ENCODE data around the gene ZNF326.
"Not testable (repeated sequence)": the region's sequence is repeated elsewhere in the genome, so short reads cannot be mapped to it uniquely, and the experiment has no call there.

Gene ZNF326

DNA sequence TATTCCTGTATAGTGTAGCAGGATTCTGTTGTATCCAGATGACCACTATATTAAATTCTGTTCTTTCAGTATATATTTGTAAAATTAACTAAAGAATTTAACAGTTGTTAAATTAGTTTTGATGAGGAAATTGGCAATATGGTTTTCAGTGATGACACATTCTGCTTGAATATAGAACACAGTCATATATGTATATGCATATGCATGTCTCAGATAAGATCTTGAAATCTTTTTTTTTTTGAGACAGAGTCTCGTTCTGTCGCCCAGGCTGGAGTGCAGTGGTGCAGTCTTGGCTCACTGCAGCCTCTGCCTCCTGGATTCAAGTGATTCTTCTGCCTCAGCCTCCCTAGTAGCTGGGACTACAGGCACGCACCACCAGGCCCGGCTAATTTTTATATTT, 2.2 kb downstream of the ZNF326 start:
- DNase-seq (ENCODE audit: low spot score) = not testable (repeated sequence)

DNA sequence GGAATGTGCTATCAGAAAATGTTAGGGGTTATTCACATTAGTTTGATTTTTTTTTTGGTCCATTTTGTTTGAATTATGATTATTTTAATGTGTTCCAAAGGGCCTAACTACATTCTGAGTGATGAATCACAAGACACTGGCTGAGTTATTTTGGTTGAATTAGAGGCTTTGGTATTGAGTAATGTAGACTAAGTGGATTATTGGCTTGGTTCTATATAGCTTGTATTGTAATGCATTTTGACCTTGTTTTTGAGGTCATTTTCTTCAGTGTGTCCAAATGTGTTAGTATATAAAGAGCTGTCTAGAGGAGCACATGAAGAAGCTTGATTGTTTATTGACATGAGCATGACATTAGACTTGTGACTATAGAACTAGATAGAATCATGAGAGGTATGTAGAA, 3.4 kb downstream of the ZNF326 start:
- DNase-seq (ENCODE audit: low spot score) = no peak

- DNase-seq (ENCODE audit: low spot score) = no peak
Measured at GRCh38 chr1:89999208-89999607, 4.3 kb downstream of the ZNF326 start.

GRCh38 chr1:89999628-90000027, 4.7 kb downstream of the ZNF326 start:
- DNase-seq (ENCODE audit: low spot score) = no peak

- DNase-seq (ENCODE audit: low spot score) = no peak
Measured at GRCh38 chr1:90000934-90001676, 6.2 kb downstream of the ZNF326 start.

DNA sequence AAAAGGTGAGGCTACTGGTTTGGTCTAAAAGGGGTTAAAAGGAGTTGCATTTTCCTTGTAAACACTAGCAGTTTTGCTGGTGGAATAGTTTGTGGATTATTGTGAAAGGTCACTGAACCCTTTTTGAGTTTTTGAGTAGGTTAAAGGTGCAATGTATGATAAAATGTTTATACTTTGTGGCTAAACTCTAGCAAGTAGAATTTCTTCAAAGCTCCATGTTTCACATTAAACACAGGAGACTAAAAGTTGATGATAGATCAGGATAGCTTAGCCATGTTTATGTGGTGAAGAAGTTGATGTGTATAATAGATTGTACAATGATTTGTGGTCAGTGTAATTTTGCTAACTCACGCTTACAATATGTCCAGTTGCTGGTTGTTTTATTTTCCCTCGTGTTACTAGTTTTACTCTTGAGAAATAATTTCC, 13.1 kb downstream of the ZNF326 start:
- DNase-seq (ENCODE audit: low spot score) = no peak

DNA sequence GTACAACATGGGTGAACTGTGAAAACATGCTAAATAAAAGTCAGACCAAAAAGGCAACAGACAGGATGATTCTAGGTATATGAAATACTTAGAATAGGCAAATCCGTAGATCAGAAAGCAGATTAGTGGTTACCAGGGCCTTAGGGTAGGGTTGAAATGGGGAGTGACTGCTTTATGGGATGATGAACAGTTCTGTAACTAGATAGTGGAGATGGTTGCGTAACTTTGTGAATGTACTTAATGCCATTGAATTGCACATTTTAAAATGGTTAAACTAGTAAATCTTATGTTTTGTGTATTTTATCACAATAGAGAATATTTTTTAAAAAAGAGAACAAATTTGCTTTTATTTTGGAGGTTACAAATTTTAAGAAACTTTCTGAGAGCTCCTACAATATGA, 17.4 kb downstream of the ZNF326 start:
- no peak for DNase-seq (ENCODE audit: low spot score)

- no peak for DNase-seq (ENCODE audit: low spot score)
Measured at GRCh38 chr1:90023691-90024090, 28.8 kb downstream of the ZNF326 start.

- DNase-seq (ENCODE audit: low spot score) = no peak
Measured at GRCh38 chr1:90027281-90027680, 32.4 kb downstream of the ZNF326 start.

DNA sequence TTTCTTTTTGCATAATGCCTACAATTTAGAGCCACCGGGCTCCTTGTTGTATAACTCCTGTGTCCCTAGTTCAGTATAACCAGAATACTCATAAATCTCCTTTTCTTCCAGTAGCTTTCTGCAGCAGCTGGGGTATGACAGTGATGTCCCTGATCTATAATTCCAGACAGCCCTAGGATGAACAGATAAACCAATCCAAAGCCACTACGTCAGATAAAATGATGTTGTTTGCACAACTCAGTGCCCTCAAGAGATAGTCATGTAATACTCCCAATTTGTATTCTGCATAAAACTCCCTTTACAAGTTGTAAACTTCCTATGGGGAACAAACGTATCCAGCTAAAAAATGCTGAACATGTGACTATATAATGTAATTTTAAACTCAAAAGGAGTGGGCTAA, 44.7 kb downstream of the ZNF326 start:
- no peak for DNase-seq (ENCODE audit: low spot score)

DNA sequence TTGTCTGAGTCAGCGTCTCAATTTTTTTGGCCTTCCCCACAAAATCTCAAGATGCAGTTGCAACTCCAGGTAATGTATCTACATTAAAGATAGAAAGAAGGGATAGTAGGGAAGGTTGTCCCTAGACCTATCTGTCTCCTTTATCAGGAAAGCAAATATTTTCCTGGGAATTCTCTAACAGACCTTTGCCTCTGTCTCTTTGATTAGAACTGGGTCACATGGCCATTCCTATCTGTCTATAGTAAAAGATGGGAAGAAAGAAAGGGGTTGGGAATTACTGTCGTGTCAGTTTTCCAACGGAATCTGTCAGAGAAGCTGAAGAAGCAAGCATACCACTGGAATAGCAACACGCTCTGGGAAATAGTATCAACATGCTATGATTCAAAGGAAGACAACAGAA, 48.7 kb downstream of the ZNF326 start:
- DNase-seq (ENCODE audit: low spot score) = no peak

DNA sequence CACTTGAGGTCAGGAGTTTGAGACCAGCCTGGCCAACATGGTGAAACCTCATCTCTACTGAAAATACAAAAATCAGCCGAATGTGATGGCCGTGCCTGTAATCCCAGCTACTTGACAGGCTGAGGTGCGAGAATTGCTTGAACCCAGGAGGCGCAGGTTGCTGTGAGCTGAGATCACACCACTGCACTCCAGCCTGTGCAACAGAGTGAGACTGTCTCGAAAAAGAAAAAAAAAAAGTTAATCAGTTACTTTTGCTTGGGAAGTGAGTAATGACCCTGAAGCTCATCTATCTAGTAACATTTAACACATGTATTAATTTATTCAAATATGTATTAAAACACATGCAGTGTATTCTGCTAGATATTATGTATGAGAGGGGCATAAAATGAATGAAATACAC, 49.4 kb downstream of the ZNF326 start:
- no peak for DNase-seq (ENCODE audit: low spot score)

DNA sequence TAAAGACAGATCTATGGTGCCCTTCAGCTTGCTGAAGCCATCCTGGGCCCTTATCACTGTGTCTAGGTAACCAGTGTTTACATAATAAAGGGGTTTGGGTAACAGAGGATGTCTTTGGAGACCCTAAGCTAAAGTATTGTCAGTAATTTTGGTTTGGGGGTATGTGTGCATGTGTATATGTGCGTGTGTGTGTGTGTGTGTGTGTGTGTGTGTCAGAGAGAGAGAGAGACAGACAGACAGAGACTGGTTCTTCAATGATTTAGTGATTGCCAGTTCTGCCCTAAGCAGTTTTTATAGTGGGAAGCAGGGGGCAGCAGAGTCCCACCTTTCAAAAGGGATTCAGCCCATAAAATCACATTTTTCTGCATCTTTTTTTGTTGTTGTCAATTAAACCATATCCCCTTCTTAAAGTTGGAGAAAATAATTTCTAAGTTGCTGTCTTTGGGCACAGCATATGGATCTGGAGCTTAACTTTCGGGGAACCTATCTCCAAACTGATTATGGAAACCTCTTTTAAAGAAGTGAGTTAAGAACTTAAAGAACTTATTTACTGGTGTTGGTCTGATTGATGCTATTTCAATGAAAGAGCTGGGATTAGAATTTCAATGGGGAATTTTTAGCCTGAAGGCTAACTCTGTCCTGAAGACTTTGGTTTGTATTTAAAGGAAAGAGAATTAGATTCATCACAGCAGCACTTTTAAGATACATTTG, 51.1 kb downstream of the ZNF326 start:
- peak; percentile 30 for DNase-seq (ENCODE audit: low spot score)

DNA sequence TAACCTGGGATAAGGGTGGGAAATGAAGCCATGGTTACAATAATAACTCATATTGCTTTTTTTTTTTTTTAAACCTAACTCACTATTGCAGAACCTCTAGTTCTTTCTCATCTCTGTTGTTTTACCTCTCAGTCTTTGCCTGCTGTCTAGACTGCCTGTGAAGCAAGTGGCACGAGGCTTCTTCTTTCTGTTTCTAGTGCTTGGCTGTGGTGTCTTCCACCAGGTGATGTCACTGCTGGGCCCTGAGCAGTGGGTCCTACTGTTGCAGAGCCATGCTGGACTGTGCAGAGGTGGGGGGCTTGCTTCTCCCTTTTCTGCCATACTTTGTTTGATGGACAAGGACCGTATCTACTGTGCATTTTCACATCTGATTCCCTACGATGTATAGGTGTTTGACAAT, 51.7 kb downstream of the ZNF326 start:
- no peak for DNase-seq (ENCODE audit: low spot score)

- no peak for DNase-seq (ENCODE audit: low spot score)
Measured at GRCh38 chr1:90048043-90048442, 53.1 kb downstream of the ZNF326 start.

DNA sequence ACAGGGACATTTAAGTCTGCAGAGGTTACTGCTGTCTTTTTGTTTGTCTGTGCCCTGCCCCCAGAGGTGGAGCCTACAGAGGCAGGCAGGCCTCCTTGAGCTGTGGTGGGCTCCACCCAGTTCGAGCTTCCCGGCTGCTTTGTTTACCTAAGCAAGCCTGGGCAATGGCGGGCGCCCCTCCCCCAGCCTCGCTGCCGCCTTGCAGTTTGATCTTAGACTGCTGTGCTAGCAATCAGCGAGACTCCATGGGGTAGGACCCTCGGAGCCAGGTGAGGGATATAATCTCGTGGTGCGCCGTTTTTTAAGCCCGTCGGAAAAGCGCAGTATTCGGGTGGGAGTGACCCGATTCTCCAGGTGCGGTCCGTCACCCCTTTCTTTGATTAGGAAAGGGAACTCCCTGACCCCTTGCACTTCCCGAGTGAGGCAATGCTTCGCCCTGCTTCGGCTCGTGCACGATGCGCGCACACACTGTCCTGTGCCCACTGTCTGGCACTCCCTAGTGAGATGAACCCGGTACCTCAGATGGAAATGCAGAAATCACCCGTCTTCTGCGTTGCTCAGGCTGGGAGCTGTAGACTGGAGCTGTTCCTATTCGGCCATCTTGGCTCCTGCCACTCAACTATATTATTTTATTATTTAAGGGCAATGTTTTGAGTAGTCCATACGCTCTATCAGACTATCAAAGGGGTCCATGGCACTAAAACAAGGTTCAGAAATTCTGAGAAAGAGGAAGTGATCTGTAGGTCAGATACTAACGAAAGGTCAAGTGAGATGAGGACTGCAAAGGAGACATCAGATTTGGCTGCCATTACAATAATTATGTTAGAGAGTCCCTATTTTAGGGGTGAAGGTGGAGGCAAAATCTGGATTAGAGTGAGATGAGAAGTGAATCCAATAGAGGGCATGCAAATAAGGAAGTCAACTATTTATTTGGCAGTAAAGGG, 68.1 kb downstream of the ZNF326 start:
- DNase-seq (ENCODE audit: low spot score) = not testable (repeated sequence)

GRCh38 chr1:90064109-90064508, 69.2 kb downstream of the ZNF326 start:
- not testable (repeated sequence) for DNase-seq (ENCODE audit: low spot score)

- DNase-seq (ENCODE audit: low spot score) = no peak
Measured at GRCh38 chr1:90067194-90067931, 72.5 kb downstream of the ZNF326 start.

- DNase-seq (ENCODE audit: low spot score) = no peak
Measured at GRCh38 chr1:90068611-90069280, 73.8 kb downstream of the ZNF326 start.

- no peak for DNase-seq (ENCODE audit: low spot score)
Measured at GRCh38 chr1:90074137-90074536, 79.2 kb downstream of the ZNF326 start.

- DNase-seq (ENCODE audit: low spot score) = no peak
Measured at GRCh38 chr1:90074566-90074965, 79.7 kb downstream of the ZNF326 start.

Measured in kidney capillary endothelial cell (primary cell).